ENCODE measurements around the gene SGO1. TPM values are rescaled to one million over a fixed set of nuclear protein-coding genes. Genes with fewer than 3 reads are reported as not detected.

SGO1 gene
- polyA plus RNA-seq, 1 donor (not counting 4 experiments of a cell fraction or from before 2014, with no cell fraction given) = 3.4 TPM

GRCh38 chr3:20137647-20138046, 48.4 kb downstream of the SGO1 start:
- Histone ChIP-seq H3K79me2 (ENCODE audit: control insufficient read depth, insufficient read depth, low read length) (no peaks in the 10 kb centered on the region), H3K27ac (ENCODE audit: control insufficient read depth, insufficient read depth, low read length) (no peak overlapping the region), H3K4me2 (ENCODE audit: control insufficient read depth, extremely low read depth, insufficient read depth, low read depth, low read length) (no peak overlapping the region), H3K36me3 (ENCODE audit: control insufficient read depth in 2 of 2, extremely low read depth in 1 of 2, insufficient read depth in 2 of 2, low read length in 2 of 2) (no peaks in the 10 kb centered on the region), H3K9ac (ENCODE audit: control insufficient read depth, extremely low read depth, insufficient read depth, low read length) (no peak overlapping the region), H3K9me3 (ENCODE audit: control insufficient read depth, low read depth, low read length) (no peaks in the 10 kb centered on the region), H3K4me1 (ENCODE audit: control insufficient read depth, extremely low read depth, insufficient read depth, low read length) (no peaks in the 10 kb centered on the region), H3K9me1 (ENCODE audit: control insufficient read depth, extremely low read depth, insufficient read depth, low read length) (no peaks in the 10 kb centered on the region), H4K20me1 (ENCODE audit: control insufficient read depth, extremely low read depth, insufficient read depth, low read length) (no peaks in the 10 kb centered on the region), H3K4me3 (ENCODE audit: control insufficient read depth in 2 of 3, extremely low read depth in 1 of 3, insufficient read depth in 2 of 3, low read depth in 1 of 3, low read length in 3 of 3) (no peak overlapping the region), H2AFZ (ENCODE audit: control insufficient read depth, low read length) (no peak overlapping the region), H3K27me3 (ENCODE audit: control insufficient read depth, extremely low read depth, insufficient read depth, low read length) (no peaks in the 10 kb centered on the region)
- dilution Hi-C loops (cut with MboI; ENCODE audit: extremely low pct_ligation_motif_present, low sequenced_read_pairs) = no loop called here
- FAIRE-seq = no peak
- DNase-seq (ENCODE audit: low read depth, low spot score) = no peak
- no peak for TF ChIP-seq EZH2 (IDR thresholded peaks at IDR 0.05; ENCODE audit: low read length)
- TF ChIP-seq, protein P1, sequence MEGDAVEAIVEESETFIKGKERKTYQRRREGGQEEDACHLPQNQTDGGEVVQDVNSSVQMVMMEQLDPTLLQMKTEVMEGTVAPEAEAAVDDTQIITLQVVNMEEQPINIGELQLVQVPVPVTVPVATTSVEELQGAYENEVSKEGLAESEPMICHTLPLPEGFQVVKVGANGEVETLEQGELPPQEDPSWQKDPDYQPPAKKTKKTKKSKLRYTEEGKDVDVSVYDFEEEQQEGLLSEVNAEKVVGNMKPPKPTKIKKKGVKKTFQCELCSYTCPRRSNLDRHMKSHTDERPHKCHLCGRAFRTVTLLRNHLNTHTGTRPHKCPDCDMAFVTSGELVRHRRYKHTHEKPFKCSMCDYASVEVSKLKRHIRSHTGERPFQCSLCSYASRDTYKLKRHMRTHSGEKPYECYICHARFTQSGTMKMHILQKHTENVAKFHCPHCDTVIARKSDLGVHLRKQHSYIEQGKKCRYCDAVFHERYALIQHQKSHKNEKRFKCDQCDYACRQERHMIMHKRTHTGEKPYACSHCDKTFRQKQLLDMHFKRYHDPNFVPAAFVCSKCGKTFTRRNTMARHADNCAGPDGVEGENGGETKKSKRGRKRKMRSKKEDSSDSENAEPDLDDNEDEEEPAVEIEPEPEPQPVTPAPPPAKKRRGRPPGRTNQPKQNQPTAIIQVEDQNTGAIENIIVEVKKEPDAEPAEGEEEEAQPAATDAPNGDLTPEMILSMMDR (optimal IDR thresholded peaks at IDR 0.05 in 1 of 3, IDR thresholded peaks at IDR 0.05 in 1 of 3, conservative IDR thresholded peaks at IDR 0.05 in 1 of 3; ENCODE audit: extremely low read depth in 1 of 3, insufficient read depth in 2 of 3, low read length in 3 of 3) = no peak

- FAIRE-seq (no peak), DNase-seq (ENCODE audit: low read depth, low spot score) (no peak)
- H3K36me3 ChIP-seq (ENCODE audit: control insufficient read depth in 2 of 2, extremely low read depth in 1 of 2, insufficient read depth in 2 of 2, low read length in 2 of 2) = no peaks in the 10 kb centered on the region
- H2AFZ ChIP-seq (ENCODE audit: control insufficient read depth, low read length) = no peak overlapping the region
- H3K27ac ChIP-seq (ENCODE audit: control insufficient read depth, insufficient read depth, low read length) = no peak overlapping the region
- no peaks in the 10 kb centered on the region for H3K9me3 ChIP-seq (ENCODE audit: control insufficient read depth, low read depth, low read length)
- no peak overlapping the region for H3K4me2 ChIP-seq (ENCODE audit: control insufficient read depth, extremely low read depth, insufficient read depth, low read depth, low read length)
- TF ChIP-seq, protein P1 (optimal IDR thresholded peaks at IDR 0.05 in 1 of 3, IDR thresholded peaks at IDR 0.05 in 1 of 3, conservative IDR thresholded peaks at IDR 0.05 in 1 of 3; ENCODE audit: extremely low read depth in 1 of 3, insufficient read depth in 2 of 3, low read length in 3 of 3) = no peak
- TF ChIP-seq EZH2 (IDR thresholded peaks at IDR 0.05; ENCODE audit: low read length) = no peak
- H3K4me3 ChIP-seq (ENCODE audit: control insufficient read depth in 2 of 3, extremely low read depth in 1 of 3, insufficient read depth in 2 of 3, low read depth in 1 of 3, low read length in 3 of 3) = no peak overlapping the region
- no peaks in the 10 kb centered on the region for H3K27me3 ChIP-seq (ENCODE audit: control insufficient read depth, extremely low read depth, insufficient read depth, low read length)
- H3K4me1 ChIP-seq (ENCODE audit: control insufficient read depth, extremely low read depth, insufficient read depth, low read length) = no peaks in the 10 kb centered on the region
- no peak overlapping the region for H3K9ac ChIP-seq (ENCODE audit: control insufficient read depth, extremely low read depth, insufficient read depth, low read length)
- no peaks in the 10 kb centered on the region for H4K20me1 ChIP-seq (ENCODE audit: control insufficient read depth, extremely low read depth, insufficient read depth, low read length)
- no peaks in the 10 kb centered on the region for H3K9me1 ChIP-seq (ENCODE audit: control insufficient read depth, extremely low read depth, insufficient read depth, low read length)
- H3K79me2 ChIP-seq (ENCODE audit: control insufficient read depth, insufficient read depth, low read length) = no peaks in the 10 kb centered on the region
- dilution Hi-C loops (cut with MboI; ENCODE audit: extremely low pct_ligation_motif_present, low sequenced_read_pairs) = no loop called here
Measured at GRCh38 chr3:20136231-20136630, 49.8 kb downstream of the SGO1 start.

All from keratinocyte (primary cell).